GM10266 (cell line): Measurements from ENCODE around the gene CA5B.
"Not testable (repeated sequence)": the region's sequence is repeated elsewhere in the genome, so short reads cannot be mapped to it uniquely, and the experiment has no call there.

Experiments
- DNase-seq: peaks from one replicate; pipeline ENCODE4 v3.0.0; 2012; ENCODE audit errors: extremely low spot score
- TF ChIP-seq, protein P1 (sequence below): IDR thresholded peaks from 2 replicates; pipeline ENCODE4 v1.5.1; 2012; ENCODE audit warnings: mild to moderate bottlenecking, low read depth; ENCODE audit not compliant: control insufficient read depth, insufficient read depth; ENCODE audit errors: missing control alignments

The CA5B gene

DNA sequence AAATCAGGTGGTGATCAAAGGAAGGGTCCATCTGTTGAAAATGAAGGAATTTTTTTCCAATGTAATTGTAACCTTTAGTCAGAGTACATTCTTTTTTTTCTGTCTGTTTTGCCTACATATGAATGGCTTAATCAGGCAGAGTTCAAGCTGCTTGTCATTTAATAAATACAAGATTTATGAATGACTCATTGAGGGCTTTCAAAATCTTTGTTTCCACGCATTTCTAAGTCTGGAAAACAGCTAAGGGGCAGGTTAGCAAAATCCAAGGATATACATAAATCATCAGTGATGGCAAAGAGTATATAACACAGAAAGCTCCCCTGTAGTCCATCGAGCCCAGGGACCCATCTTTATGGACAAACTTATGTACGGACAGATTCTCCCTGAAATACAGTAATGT is 1.8 kb downstream of the CA5B start:
- TF ChIP-seq, protein P1, sequence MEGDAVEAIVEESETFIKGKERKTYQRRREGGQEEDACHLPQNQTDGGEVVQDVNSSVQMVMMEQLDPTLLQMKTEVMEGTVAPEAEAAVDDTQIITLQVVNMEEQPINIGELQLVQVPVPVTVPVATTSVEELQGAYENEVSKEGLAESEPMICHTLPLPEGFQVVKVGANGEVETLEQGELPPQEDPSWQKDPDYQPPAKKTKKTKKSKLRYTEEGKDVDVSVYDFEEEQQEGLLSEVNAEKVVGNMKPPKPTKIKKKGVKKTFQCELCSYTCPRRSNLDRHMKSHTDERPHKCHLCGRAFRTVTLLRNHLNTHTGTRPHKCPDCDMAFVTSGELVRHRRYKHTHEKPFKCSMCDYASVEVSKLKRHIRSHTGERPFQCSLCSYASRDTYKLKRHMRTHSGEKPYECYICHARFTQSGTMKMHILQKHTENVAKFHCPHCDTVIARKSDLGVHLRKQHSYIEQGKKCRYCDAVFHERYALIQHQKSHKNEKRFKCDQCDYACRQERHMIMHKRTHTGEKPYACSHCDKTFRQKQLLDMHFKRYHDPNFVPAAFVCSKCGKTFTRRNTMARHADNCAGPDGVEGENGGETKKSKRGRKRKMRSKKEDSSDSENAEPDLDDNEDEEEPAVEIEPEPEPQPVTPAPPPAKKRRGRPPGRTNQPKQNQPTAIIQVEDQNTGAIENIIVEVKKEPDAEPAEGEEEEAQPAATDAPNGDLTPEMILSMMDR: no peak
- no peak for DNase-seq

DNA sequence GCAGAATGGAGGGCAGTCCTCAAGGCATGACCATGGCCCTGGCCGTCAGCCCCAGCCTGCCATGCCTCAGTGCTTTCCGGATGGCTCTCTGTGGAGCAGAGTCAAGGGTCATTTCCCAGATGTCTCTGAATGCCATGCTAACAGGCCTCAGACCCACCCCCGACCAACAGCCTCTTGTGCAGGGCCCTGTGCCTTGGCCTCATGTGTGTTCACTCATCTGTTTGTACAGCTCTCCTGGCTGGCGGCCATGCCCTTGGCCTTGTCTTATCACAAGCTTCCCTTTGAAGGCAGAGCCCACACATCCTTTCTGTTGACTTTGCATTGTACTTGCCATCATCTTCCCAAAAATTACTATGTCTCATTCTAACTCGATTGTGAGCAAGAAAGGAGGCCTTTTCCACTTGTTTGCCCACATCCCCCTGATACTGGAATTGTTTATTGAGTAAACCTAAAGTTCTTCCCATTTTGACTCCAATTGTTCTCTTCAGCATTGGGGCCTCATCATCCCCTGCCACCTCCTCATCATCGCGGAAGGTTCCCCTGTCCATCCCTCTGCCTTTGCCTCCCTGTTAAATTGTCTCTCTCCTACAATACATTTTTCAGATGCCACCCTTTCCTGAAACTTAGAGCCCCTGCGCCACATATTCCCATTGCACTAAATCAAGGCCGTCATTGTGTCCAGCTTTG is 6.3 kb downstream of the CA5B start:
- TF ChIP-seq, protein P1: no peak
- no peak for DNase-seq

DNA sequence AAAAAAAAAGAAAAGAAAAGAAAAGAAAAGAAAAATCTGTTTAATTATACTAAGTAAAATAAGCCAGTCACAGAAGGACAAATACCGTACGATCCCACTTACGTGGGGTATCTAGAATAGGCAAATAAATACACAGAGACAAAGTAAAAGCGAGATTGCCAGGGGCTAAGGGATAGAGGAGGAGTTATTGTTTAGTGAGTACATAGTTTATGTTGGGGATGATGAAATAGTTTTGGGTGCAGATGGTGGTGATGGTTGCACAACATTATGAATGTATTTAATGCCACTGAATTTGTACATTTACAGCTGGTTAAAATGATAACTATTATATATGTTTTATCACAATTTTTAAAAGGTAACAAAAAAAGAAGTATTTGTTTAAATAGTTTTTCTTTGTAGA is 7.1 kb downstream of the CA5B start:
- no peak for DNase-seq
- TF ChIP-seq, protein P1: no peak

DNA sequence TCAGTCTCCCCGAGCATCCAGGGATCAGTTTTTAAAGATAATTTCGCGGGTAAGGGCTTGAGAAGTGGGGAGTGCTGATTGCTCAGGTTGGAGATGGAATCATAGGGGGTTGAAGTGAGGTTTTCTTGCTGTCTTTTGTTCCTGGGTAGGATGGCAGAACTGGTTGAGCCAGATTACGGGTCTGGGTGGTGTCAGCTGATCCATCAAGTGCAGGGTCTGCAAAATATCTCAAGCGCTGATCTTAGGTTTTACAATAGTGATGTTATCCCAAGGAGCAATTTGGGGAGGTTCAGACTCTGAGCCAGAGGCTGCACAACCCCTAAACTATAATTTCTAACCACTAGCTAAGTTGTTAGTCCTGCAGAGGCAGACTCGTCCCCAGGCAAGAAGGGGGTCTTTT is 8.6 kb downstream of the CA5B start:
- not testable (repeated sequence) for DNase-seq

- no peak for DNase-seq
- TF ChIP-seq, protein P1: no peak
These were observed 9.6 kb downstream of the CA5B start for GRCh38 chrX:15747626-15748173.

GRCh38 chrX:15748841-15749240 is 10.8 kb downstream of the CA5B start:
- TF ChIP-seq, protein P1: no peak
- no peak for DNase-seq

- TF ChIP-seq, protein P1: no peak
These were observed 11.9 kb downstream of the CA5B start for GRCh38 chrX:15749642-15750610.

More at GRCh38 chrX:15749642-15750610, 11.9 kb downstream of the CA5B start:
- DNase-seq: peak; percentile 10
